ENCODE data around the gene SIX1.

Gene SIX1

GRCh38 chr14:60596139-60596538 lies 53.1 kb downstream of the SIX1 start:
- Histone ChIP-seq H3K27me3 (replicated peaks; ENCODE audit: control insufficient read depth, insufficient read depth, low read length, poor library complexity, severe bottlenecking) (no peaks in the 10 kb centered on the region), H3K4me3 (ENCODE audit: insufficient read depth, low read depth, low read length, poor library complexity, severe bottlenecking) (no peak overlapping the region), H3K27ac (ENCODE audit: insufficient read depth, low read length, poor library complexity, severe bottlenecking) (no peak overlapping the region), H3K36me3 (ENCODE audit: control insufficient read depth, insufficient read depth, low read length) (no peaks in the 10 kb centered on the region), H3K4me1 (ENCODE audit: control insufficient read depth, insufficient read depth, low read length, poor library complexity, severe bottlenecking) (no peaks in the 10 kb centered on the region), H3K9me3 (ENCODE audit: control insufficient read depth, low read length) (no peaks in the 10 kb centered on the region)
- DNase-seq, result no peak

GRCh38 chr14:60594062-60594461 lies 55.2 kb downstream of the SIX1 start:
- H3K4me1 ChIP-seq (ENCODE audit: control insufficient read depth, insufficient read depth, low read length, poor library complexity, severe bottlenecking), result no peaks in the 10 kb centered on the region
- no peaks in the 10 kb centered on the region for H3K27me3 ChIP-seq (replicated peaks; ENCODE audit: control insufficient read depth, insufficient read depth, low read length, poor library complexity, severe bottlenecking)
- DNase-seq, result no peak
- H3K36me3 ChIP-seq (ENCODE audit: control insufficient read depth, insufficient read depth, low read length), result no peaks in the 10 kb centered on the region
- H3K9me3 ChIP-seq (ENCODE audit: control insufficient read depth, low read length), result no peaks in the 10 kb centered on the region
- no peak overlapping the region for H3K4me3 ChIP-seq (ENCODE audit: insufficient read depth, low read depth, low read length, poor library complexity, severe bottlenecking)
- H3K27ac ChIP-seq (ENCODE audit: insufficient read depth, low read length, poor library complexity, severe bottlenecking), result no peak overlapping the region

Data from effector memory CD4-positive, alpha-beta T cell (primary cell).